SW 1271 (cell line): ENCODE data around the gene GLI3.

Experiments used
- DNase-seq, 2 experiments: peaks; one replicate each; lab custom pipeline; 2025; lab: John Stamatoyannopoulos, UW

The GLI3 gene

GRCh38 chr7:41972270-41972669 is 264.7 kb downstream of the GLI3 start:
- DNase-seq: no peak

GRCh38 chr7:41971640-41972187 is 265.3 kb downstream of the GLI3 start:
- DNase-seq: no peak

GRCh38 chr7:41970941-41971340 is 266.1 kb downstream of the GLI3 start:
- no peak for DNase-seq

DNA sequence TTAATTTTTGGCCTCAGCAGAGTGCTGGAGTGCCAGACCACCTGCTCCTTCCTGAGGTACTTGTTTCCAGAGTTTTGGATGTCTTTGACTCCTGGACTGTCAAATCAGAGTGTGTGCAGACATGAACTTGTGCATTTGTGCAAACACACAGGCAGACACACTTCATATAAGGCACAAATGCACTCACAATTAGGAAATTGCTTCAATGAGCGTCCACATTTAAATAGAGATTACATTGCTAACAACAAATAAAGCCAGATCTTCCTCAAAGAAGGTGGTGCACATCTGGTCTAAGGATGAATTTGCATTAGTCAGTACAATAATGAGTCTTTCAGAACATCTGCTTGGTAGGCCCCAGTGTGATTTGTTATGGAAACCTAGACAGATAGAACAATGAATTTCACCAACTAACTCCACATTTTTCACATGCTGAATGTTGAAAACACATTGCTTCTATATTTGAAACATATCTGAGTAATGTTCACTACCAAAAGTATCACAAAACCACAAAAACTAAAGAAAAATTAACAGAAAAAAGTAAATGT is 267.4 kb downstream of the GLI3 start:
- no peak for DNase-seq

DNA sequence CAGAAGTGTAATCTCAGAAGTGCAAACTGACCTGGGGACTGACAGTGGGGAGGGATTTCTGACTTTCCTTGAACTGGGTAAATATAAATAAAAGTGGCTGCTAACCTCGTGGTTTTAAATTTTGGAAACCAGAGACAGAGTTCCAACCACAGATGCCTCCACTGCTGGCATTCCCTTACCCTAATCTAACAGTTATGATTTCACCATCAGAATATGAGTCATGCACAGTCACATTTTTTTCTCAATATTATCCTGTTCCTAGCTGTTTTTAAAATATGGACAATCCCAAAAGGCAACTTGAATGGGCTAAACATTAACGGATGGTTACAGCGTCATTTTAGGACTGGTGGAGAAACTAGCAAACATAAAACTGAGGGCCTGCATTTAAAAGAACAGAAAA is 269.9 kb downstream of the GLI3 start:
- DNase-seq: no peak

DNA sequence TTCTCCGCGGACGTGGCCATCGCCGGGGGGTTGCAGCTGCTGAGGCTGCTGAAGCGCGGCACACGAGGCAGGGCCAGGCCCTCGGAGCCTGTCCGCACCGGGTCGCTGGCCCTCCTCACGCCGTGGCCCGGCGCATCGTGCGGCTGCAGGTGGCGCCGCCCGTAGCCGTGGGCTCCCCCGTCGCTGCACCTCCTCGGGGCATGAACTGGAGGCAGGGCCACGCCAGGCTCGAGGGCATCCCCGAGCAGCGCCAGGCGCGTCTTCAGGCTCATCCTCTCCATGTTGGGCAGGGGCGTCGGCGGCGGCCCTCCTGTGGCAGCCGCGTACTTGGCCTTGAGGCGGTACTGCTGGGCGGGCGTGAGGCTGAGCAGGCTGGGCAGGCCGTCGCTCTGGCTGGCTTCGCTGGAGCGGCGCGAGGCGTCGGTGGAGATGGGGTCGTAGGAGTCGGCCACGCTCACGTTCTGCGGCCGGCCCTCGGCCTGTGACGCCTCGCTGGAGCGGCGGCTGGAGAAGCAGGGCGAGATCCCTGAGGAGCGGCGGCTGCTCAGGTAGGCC is 271.0 kb downstream of the GLI3 start:
- no peak for DNase-seq

DNA sequence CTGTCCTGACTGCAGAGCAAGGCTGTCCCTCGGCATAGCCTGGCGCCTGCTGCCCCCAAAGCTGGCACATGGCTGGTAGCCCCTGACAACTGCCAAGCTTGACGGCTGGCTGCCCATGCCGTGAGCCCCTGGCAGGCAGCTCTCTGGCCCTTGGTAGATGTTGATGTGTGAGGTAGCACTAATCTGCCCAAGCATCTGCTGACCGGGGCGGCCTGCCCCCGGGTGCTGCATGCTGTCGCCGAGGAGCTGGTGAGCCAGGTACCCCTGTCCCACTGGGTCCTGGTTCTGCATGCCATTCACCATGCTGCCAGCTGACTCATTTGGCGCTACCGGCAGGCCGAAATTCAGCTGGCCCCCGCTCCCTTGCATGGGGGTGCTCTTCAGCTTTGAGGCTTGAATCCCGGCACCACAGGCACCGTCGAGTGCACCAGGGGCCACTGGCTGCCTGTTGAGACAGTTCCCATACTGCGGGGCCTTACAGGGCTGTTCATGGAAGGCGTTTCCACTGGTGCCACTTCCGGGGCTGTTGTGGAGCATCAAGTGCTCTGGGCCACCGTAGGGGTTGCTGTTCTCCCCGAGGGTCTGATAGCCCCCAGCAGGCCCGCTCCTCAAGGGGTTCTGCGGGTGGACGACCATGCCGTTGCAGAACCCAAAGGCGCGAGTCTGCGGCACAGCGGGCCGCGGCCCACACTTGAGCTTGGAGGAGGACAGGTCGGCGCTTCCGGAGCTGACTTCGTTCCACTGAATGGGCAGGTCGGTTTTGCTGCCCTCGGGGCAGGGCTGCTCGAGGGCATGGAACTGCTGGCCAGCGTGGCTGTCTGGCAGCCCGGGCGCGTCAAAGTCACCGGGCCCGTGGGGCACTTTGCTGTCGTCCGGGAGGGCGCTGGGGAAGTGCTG is 271.9 kb downstream of the GLI3 start:
- DNase-seq: no peak

- DNase-seq: no peak
Observed at GRCh38 chr7:41964183-41964753, 272.7 kb downstream of the GLI3 start.

GRCh38 chr7:41956705-41957104 is 280.3 kb downstream of the GLI3 start:
- no peak for DNase-seq

DNA sequence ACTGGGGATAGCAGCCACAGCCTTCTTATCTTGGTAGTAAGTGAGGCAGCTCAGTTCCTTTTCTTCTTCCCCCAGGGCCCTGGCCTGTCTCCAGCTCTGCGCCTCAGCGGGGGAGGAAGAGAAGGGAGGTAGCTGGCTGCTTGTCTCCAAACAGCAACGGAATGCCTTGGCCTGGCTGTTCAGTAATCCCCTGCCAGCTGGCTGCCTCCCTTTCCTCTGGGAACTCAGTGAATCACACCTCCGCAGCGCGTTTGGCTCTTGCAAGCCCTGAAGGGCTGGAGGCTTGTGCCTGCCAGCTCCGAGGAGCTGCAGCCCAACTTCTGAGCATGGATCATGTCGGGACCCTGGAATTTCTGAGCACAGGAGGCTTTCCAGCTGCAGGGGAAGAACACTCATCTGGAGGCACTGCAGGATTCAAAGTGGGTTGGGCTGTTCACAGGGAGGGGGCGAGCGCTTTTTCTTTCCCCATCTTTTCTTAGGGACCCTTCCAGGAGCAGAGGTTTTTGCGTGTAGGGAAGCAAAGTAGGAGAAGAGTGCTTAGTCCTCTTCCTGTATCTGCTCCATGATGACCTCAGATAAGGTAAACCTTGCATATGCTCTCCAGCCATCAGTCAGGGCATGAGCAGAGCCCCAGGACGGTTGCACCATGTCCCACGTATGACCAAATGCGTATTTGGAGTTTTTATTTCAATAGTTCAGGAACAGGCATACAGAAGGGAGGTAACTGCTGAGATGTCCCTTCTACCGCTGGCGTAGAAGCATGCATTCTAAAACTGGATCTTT is 280.9 kb downstream of the GLI3 start:
- DNase-seq: no peak

DNA sequence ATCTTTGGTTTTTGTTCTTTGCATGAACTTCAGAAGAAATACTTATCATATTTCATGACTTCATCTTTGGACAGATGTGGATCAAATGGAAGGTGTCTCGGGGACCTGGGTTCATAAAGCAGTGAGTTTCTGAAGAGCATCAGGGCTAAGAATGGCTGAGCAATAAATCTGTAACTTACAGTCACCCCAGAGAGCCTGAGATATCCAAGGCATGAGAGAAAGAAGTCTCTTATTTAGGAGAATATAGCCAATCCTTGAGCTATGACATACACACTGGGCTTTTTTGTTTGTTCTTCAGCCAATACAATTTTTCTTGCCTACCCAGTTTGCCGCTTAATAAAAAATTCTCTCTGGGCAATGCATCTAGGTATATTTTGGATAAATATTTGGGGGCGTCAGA is 281.6 kb downstream of the GLI3 start:
- no peak for DNase-seq

DNA sequence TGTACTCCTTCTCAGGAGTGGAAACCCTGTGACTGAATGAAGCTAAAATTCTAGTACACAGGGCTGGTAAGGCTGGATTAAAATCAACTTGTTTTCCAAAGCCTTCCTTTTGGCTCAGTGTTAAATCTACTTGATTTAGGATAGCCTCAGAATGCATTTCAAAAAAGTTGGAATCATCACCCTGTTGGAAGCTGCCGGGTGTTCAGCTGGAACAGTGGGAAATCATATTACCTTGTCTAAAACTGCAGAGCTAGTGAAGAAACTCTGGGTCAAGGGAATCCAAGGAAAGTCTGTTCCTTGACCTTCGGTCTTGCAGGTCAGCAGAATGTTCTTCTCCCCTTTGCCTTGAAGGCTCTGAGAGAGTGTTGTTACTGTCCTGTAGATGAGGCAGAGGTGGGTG is 282.0 kb downstream of the GLI3 start:
- DNase-seq: no peak

- DNase-seq: no peak
Observed at GRCh38 chr7:41948503-41948902, 288.5 kb downstream of the GLI3 start.

DNA sequence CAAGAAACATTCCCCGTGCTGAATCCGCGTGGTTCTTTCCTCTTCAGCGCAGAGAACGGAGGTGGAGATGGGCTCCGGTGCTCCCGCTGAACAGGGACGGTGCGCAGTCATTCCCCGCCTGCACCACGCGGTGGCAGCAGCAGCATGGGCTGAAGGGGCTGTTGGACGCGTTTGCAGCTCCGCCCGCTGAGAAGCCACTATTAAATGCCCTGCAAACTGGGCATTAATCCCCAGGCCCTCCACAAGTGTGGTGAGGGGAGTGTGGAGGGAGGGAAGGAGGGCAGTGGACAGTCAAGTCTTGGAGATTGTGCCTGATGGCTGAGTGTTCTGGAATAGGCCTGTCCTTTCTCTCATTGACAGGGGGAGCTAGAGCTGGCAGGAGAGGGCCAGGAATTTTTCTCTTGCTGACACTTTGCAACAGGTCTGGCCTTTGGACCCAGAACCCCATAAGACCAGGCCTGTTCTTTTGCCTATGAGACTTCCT is 293.9 kb downstream of the GLI3 start:
- DNase-seq: peak; percentile 6 to 62

DNA sequence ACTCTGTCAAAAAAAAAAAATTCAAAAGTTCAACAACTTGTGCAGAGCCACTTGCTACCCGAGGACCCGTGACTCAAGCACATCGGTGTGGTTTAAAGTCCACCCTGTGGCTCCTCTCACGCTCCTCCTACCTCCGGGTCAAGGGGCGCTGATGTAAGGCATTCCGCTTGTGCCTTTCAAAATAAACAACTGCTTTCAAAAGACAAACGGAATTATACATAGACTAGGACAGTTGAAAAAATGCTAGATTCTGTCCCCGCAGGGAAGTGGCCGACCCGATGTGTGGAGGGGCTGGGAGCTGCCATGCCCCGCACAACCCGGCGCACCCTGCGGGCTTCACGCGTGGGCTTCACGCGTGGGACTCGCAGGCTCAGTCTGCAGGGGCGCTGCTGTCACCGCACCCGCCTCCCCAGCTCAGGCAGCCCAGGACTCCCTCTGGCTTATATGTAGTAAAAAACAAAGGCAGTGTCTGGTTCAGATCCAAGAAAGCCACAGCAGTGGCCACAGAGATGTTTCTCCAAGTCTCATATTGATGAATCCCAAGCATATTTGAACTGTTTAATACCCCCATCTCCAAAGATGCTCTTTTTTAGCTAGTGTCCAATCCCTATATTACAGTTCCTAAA is 294.4 kb downstream of the GLI3 start:
- no peak for DNase-seq

DNA sequence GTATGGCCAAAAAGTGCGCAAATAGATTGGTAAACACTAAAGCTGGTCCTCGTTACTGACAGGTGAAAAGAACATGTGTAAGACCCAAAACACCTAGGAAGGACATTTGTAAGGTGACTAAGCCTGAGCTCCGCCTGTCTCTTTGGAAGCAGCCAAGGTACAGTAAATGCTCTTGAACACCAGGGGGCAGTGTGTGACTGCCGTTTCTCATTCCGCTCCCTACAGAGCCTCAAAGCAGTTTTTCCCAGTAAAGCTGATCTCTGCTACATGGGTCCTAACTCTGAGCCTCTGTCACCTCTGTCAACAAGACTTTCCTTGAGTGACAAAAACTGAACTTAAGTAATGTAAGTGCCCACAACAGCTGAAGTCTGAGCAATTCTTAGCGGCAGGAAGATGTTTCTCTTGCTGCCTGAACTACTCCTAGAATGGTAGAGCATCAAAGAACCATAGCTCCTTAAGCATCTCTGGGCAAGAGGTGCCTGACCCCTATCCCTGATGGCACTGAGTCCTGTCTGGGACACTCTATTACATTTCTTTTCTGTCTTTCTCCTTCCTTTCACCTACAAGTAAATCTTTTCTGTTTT is 296.2 kb downstream of the GLI3 start:
- DNase-seq: peak in 1 of 2 experiments; percentile 74

- DNase-seq: no peak
Observed at GRCh38 chr7:41938371-41938770, 298.6 kb downstream of the GLI3 start.

DNA sequence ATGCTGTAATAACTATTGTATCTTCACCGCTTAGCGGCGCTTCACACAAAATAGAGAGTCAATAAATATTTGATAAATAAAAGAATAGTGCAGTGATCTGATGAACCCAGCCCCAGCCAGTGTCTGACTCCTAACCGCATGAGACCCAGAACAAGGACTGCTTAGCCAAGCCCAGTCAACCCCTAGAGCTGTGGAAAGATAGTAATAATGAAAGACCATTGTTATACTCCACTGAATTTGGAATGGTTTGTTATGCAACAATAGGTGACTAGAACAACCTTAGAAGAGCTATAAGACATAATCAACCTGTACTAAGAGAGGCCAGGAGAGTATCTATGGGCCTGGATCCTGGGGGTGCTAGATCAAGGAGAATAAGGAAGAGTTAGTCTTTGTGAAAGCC is 303.6 kb downstream of the GLI3 start:
- DNase-seq: no peak

DNA sequence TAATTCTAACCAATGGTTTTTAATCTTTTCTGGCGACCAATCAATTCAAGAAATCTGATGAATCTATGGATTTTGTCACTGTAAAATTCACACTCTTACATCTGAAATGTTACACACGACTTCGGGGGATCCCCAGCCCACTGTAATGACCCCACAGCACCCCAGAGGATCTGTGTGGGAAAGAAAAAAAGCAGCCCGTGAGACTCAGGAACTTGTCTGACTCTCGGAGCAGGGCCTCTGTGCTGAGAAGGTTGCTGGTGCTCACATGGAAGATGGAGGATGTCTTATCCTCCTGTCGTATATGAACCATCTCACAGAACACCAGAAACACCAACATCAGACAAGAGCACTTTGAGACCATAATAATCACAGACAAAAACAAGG is 305.8 kb downstream of the GLI3 start:
- no peak for DNase-seq

- peak; percentile 29 to 37 for DNase-seq
Observed at GRCh38 chr7:41930538-41931262, 306.3 kb downstream of the GLI3 start.
